Left hindlimb (tissue), 1 donor: ENCODE measurements around the gene FBXW12.
A peak's percentile ranks its signal among the peaks of the same experiment; 100 is the strongest.

Experiments
- DNase-seq: peaks from one replicate; pipeline ENCODE4 v3.0.0-alpha.2; 2018

The FBXW12 gene

GRCh38 chr3:48387634-48388033 lies 15.6 kb downstream of the FBXW12 start:
- DNase-seq: no peak

GRCh38 chr3:48388966-48389365 lies 16.9 kb downstream of the FBXW12 start:
- no peak for DNase-seq

- no peak for DNase-seq
Measured at GRCh38 chr3:48394391-48394790, 22.4 kb downstream of the FBXW12 start.

- DNase-seq: no peak
Measured at GRCh38 chr3:48395714-48396113, 23.7 kb downstream of the FBXW12 start.

- DNase-seq: no peak
Measured at GRCh38 chr3:48397767-48398681, 26.0 kb downstream of the FBXW12 start.

GRCh38 chr3:48398701-48399386 lies 26.8 kb downstream of the FBXW12 start:
- no peak for DNase-seq

- no peak for DNase-seq
Measured at GRCh38 chr3:48399387-48400172, 27.6 kb downstream of the FBXW12 start.

- no peak for DNase-seq
Measured at GRCh38 chr3:48400824-48401433, 28.9 kb downstream of the FBXW12 start.

GRCh38 chr3:48401434-48401901 lies 29.4 kb downstream of the FBXW12 start:
- DNase-seq: peak; percentile 18

- DNase-seq: peak; percentile 50
Measured at GRCh38 chr3:48402281-48402732, 30.3 kb downstream of the FBXW12 start.

- no peak for DNase-seq
Measured at GRCh38 chr3:48402907-48403306, 30.9 kb downstream of the FBXW12 start.

- peak; percentile 24 for DNase-seq
Measured at GRCh38 chr3:48403533-48404439, 31.8 kb downstream of the FBXW12 start.

- DNase-seq: peak; percentile 17
Measured at GRCh38 chr3:48404440-48405342, 32.7 kb downstream of the FBXW12 start.

GRCh38 chr3:48405343-48405881 lies 33.4 kb downstream of the FBXW12 start:
- no peak for DNase-seq

GRCh38 chr3:48405971-48406370 lies 34.0 kb downstream of the FBXW12 start:
- DNase-seq: no peak

GRCh38 chr3:48406443-48407431 lies 34.7 kb downstream of the FBXW12 start:
- DNase-seq: peak; percentile 14

GRCh38 chr3:48407542-48408099 lies 35.6 kb downstream of the FBXW12 start:
- DNase-seq: peak; percentile 20

GRCh38 chr3:48408823-48409281 lies 36.8 kb downstream of the FBXW12 start:
- no peak for DNase-seq
